HCT116 (cell line): ENCODE results near the gene SCPEP1. TPM values are rescaled to one million over a fixed set of nuclear protein-coding genes. Genes with fewer than 3 reads are reported as not detected.

Experiments
- ATAC-seq: fragments of 200-7000 bp; cut with Tn5 transposase; 2 replicates; pipeline ENCODE4 v1.9.1; 2020; ENCODE audit warnings: mild to moderate bottlenecking, moderate library complexity
- BruUV-seq: library from RNA; stranded (reverse); fragments of 400-500 nt; replicated peaks from 2 replicates; lab custom pipeline; 2021; lab: Mats Ljungman, UMichigan
- CTCF ChIA-PET: fragments of 300-600 bp; sonication (Branson Sonifier 250); formaldehyde crosslinking; loops from one replicate; lab custom pipeline; 2021; ENCODE audit warnings: antibody characterized with exemption; lab: Charles Lee
- POLR2A ChIA-PET: fragments of 300-600, 350-600 bp; sonication (Branson Sonifier 250); formaldehyde crosslinking; loops from one replicate; lab custom pipeline; 2021; ENCODE audit warnings: antibody characterized with exemption; lab: Charles Lee
- RAD21 ChIA-PET, 2 experiments: fragments of 300-600 bp; sonication (Branson Sonifier 250); formaldehyde crosslinking; loops; one replicate each; lab custom pipeline; 2023; ENCODE audit warnings: low total read pairs in 2 of 2; ENCODE audit not compliant: uncharacterized antibody in 2 of 2, unreplicated experiment in 2 of 2, low non-redundant PET in 1 of 2; lab: Charles Lee
- DNase-seq: peaks from one replicate; pipeline ENCODE4 v3.0.0-alpha.2; 2010; ENCODE audit warnings: low read depth, low spot score
- H2AFZ ChIP-seq: fragments of 200-600 bp; shearing (Covaris generic), sonication (generic); 2 replicates; pipeline ENCODE4 v1.6.1; 2017; ENCODE audit warnings: low read depth, mixed run types, mixed read lengths, antibody characterized with exemption, low read length; ENCODE audit not compliant: poor library complexity, severe bottlenecking
- H3K27ac ChIP-seq: 2 replicates; pipeline ENCODE4 v1.5.1; 2012; ENCODE audit warnings: low read depth, low read length
- H3K27me3 ChIP-seq: fragments of 200-600 bp; sonication (generic); 2 replicates; pipeline ENCODE4 v1.6.1; 2016; ENCODE audit warnings: mixed run types, low read length, mixed read lengths; ENCODE audit not compliant: insufficient read depth
- H3K36me3 ChIP-seq, 2 experiments: fragments of 200-500 bp in 1 of 2; fragments of 200-600 bp in 1 of 2; sonication (Bioruptor generic) in 1 of 2; sonication (generic) in 1 of 2; 2 replicates each; pipeline versions ENCODE4 v1.5.1 to v1.6.1; 2014 to 2016; ENCODE audit warnings: low read length in 2 of 2, inconsistent platforms in 1 of 2, mixed read lengths in 1 of 2, mixed run types in 1 of 2; ENCODE audit not compliant: insufficient read depth in 2 of 2, control insufficient read depth in 1 of 2
- H3K4me1 ChIP-seq, 2 experiments: fragments of 200-600 bp in 1 of 2; sonication (generic) in 1 of 2; 2 replicates each; pipeline versions ENCODE4 v1.5.1 to v1.6.1; 2012 to 2017; ENCODE audit warnings: low read length in 2 of 2, inconsistent platforms in 1 of 2, mild to moderate bottlenecking in 1 of 2, mixed read lengths in 1 of 2, mixed run types in 1 of 2, moderate library complexity in 1 of 2; ENCODE audit not compliant: insufficient read depth in 2 of 2, control insufficient read depth in 1 of 2
- H3K4me2 ChIP-seq: fragments of 200-600 bp; sonication (generic); 2 replicates; pipeline ENCODE4 v1.6.1; 2017; ENCODE audit warnings: mixed run types, low read length, mixed read lengths
- H3K4me3 ChIP-seq, 2 experiments: fragments of 200-600 bp in 1 of 2; sonication (generic) in 1 of 2; replicated peaks in 1 of 2; 2 replicates each; pipeline ENCODE4 v1.5.1; 2011 to 2016; ENCODE audit warnings: low read length in 2 of 2, control low read depth in 1 of 2, low read depth in 1 of 2, mild to moderate bottlenecking in 1 of 2, mixed read lengths in 1 of 2, mixed run types in 1 of 2
- H3K79me2 ChIP-seq: fragments of 200-600 bp; sonication (generic); 2 replicates; pipeline ENCODE4 v1.6.1; 2017; ENCODE audit warnings: mild to moderate bottlenecking, mixed run types, low read length, moderate library complexity, mixed read lengths; ENCODE audit not compliant: insufficient read depth
- H3K9ac ChIP-seq: fragments of 200-600 bp; sonication (generic); 2 replicates; pipeline ENCODE4 v1.6.1; 2016; ENCODE audit warnings: low read length, mixed read lengths
- H3K9me2 ChIP-seq: fragments of 200-600 bp; sonication (generic), shearing (Covaris generic); 2 replicates; pipeline ENCODE4 v1.6.1; 2017; ENCODE audit warnings: mixed run types, mild to moderate bottlenecking, moderate library complexity; ENCODE audit not compliant: insufficient read depth
- H3K9me3 ChIP-seq, 2 experiments: fragments of 200-500 bp in 1 of 2; fragments of 200-600 bp in 1 of 2; sonication (Bioruptor generic) in 1 of 2; sonication (generic) in 1 of 2; 2 replicates each; pipeline ENCODE4 v1.6.1; 2014 to 2017; ENCODE audit warnings: low read length in 2 of 2, mixed read lengths in 2 of 2, inconsistent platforms in 1 of 2, low read depth in 1 of 2, mild to moderate bottlenecking in 1 of 2, mixed run types in 1 of 2, moderate library complexity in 1 of 2; ENCODE audit not compliant: control insufficient read depth in 1 of 2, insufficient read depth in 1 of 2
- H4K20me1 ChIP-seq: fragments of 200-600 bp; sonication (generic), shearing (Covaris generic); 2 replicates; pipeline ENCODE4 v1.6.1; 2017; ENCODE audit warnings: mixed run types, mild to moderate bottlenecking, moderate library complexity; ENCODE audit not compliant: insufficient read depth
- ATF3 ChIP-seq: IDR thresholded peaks from 2 replicates; pipeline ENCODE4 v1.6.1; 2012
- CBX3 ChIP-seq: IDR thresholded peaks from 2 replicates; pipeline ENCODE4 v1.6.1; 2012; ENCODE audit warnings: low read depth
- CEBPB ChIP-seq: IDR thresholded peaks from 2 replicates; pipeline ENCODE4 v1.6.1; 2012; ENCODE audit warnings: low read depth
- EGR1 ChIP-seq: IDR thresholded peaks from 2 replicates; pipeline ENCODE4 v1.6.1; 2012; ENCODE audit warnings: low read depth
- ELF1 ChIP-seq: IDR thresholded peaks from 2 replicates; pipeline ENCODE4 v1.6.1; 2012; ENCODE audit warnings: low read depth, borderline replicate concordance
- JUND ChIP-seq: IDR thresholded peaks from 2 replicates; pipeline ENCODE4 v1.6.1; 2012
- MAX ChIP-seq: IDR thresholded peaks from 2 replicates; pipeline ENCODE4 v1.6.1; 2012
- POLR2A ChIP-seq: IDR thresholded peaks from 2 replicates; pipeline ENCODE4 v1.7.0; 2011; ENCODE audit warnings: borderline replicate concordance; ENCODE audit not compliant: insufficient read depth, insufficient read length; ENCODE audit errors: extremely low read depth
- POLR2AphosphoS5 ChIP-seq: IDR thresholded peaks from 2 replicates; pipeline ENCODE4 v1.6.1; 2011; ENCODE audit warnings: mild to moderate bottlenecking, low read depth, low read length, moderate library complexity
- RAD21 ChIP-seq: IDR thresholded peaks from 2 replicates; pipeline ENCODE4 v1.6.1; 2012; ENCODE audit warnings: low read depth, mild to moderate bottlenecking
- SIN3A ChIP-seq: IDR thresholded peaks from 2 replicates; pipeline ENCODE4 v1.6.1; 2012; ENCODE audit warnings: low read depth
- YY1 ChIP-seq: IDR thresholded peaks from 2 replicates; pipeline ENCODE4 v1.6.1; 2011; ENCODE audit warnings: low read length, low read depth, moderate library complexity, mild to moderate bottlenecking; ENCODE audit not compliant: insufficient replicate concordance; ENCODE audit errors: extremely low read depth
- ZBTB33 ChIP-seq: IDR thresholded peaks from 2 replicates; pipeline ENCODE4 v1.6.1; 2011; ENCODE audit warnings: mild to moderate bottlenecking, low read length, moderate library complexity; ENCODE audit not compliant: insufficient replicate concordance; ENCODE audit errors: extremely low read depth
- ZFX ChIP-seq: fragments of 450-650 bp; IDR thresholded peaks from 2 replicates; pipeline ENCODE4 v1.6.1; 2017
- ZNF274 ChIP-seq: fragments of 200-500 bp; sonication (Bioruptor generic); IDR thresholded peaks from 2 replicates; pipeline ENCODE4 v1.6.1; 2014; ENCODE audit warnings: mild to moderate bottlenecking, low read depth, low read length, inconsistent platforms
- intact Hi-C: fragments of 100-400 bp; cut with micrococcal nuclease; formaldehyde crosslinking; loops from 2 replicates; pipeline ENCODE4 v1.10.0; 2022
- total RNA-seq: library from RNA; stranded (reverse); gene quantifications from one replicate; pipeline ENCODE4 v1.2.1, GENCODE V29; 2021; ENCODE audit not compliant: unreplicated experiment
- TF ChIP-seq, protein P1 (sequence below), 3 experiments: fragments of 200-600 bp in 1 of 3; sonication (generic) in 1 of 3; IDR thresholded peaks in 2 of 3; conservative IDR thresholded peaks in 1 of 3; 2 replicates each; pipeline ENCODE4 v1.5.1; 2012 to 2017; ENCODE audit warnings: low read depth in 2 of 3, low read length in 2 of 3, antibody characterized with exemption in 1 of 3, borderline replicate concordance in 1 of 3, control low read depth in 1 of 3, mild to moderate bottlenecking in 1 of 3, mixed read lengths in 1 of 3, mixed run types in 1 of 3, moderate library complexity in 1 of 3; ENCODE audit not compliant: insufficient read depth in 1 of 3

Gene SCPEP1
- total RNA-seq, 1 experiment from 2014 or later: 28.3 TPM

DNA sequence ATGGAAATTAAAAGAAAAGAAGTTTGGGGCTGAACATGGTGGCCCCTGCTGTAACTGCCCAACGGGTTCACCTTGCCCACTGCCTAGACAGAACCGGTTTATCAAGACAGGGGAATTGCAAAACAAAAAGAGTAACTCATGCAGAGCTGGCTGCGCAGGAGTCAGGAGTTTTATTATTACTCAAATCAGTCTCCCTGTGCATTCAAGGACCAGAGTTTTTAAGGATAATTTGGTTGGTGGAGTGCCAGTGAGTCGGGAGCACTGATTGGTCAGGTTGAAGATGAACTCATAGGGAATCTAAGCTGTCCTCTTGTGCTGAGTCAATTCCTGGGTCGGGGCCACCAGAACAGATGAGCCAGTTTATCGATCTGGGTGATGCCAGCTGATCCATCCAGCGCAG lies 4.4 kb upstream of the SCPEP1 start (continued):
- TF ChIP-seq ZBTB33: no peak
- no peak for TF ChIP-seq POLR2A
- TF ChIP-seq JUND: no peak
- TF ChIP-seq CEBPB: no peak
- TF ChIP-seq, all 23 proteins: peak for 0

DNA sequence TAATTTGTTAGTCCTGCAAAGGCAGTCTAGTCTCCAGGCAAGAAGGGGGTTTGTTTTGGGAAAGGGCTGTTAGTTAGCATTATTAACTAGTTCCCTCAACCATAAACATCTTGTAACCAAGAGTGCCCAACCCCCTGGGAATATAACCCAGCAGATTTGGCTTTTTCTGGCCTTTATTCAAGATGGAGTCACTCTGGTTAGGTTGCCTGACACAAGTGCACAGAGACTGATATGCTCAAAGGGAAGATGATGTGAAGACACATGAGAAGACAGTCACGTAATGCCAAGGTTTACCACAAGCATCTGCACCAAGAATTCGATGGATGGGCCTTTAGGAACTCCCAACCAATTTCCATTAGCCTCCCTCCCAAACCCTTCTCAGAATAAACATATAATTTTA lies 3.9 kb upstream of the SCPEP1 start:
- ChIA-PET POLR2A (no interaction called here), CTCF (no interaction called here), RAD21 (no interaction called here)
- no peak overlapping the region for H2AFZ ChIP-seq
- ATAC-seq: no peak
- no peak for DNase-seq
- H3K9ac ChIP-seq: no peak overlapping the region
- H3K9me3 ChIP-seq: no peaks in the 10 kb centered on the region
- no peak overlapping the region for H3K4me2 ChIP-seq
- no peak overlapping the region for H3K4me3 ChIP-seq
- H3K9me2 ChIP-seq: no peaks in the 10 kb centered on the region
- H3K79me2 ChIP-seq: no peaks in the 10 kb centered on the region
- no peaks in the 10 kb centered on the region for H3K36me3 ChIP-seq
- TF ChIP-seq POLR2A: no peak
- no peaks in the 10 kb centered on the region for H3K27me3 ChIP-seq
- intact Hi-C loops: no loop called here
- H3K27ac ChIP-seq: no peak overlapping the region
- H3K4me1 ChIP-seq: peaks cover 8 to 14% of the 10 kb centered on the region in 2 experiments; a peak in 3 of 4 replicates
- no TSS peak for BruUV-seq
- no peaks in the 10 kb centered on the region for H4K20me1 ChIP-seq

- DNase-seq: no peak
- BruUV-seq: no TSS peak
- H4K20me1 ChIP-seq: no peaks in the 10 kb centered on the region
- ChIA-PET POLR2A (no interaction called here), RAD21 (no interaction called here), CTCF (no interaction called here)
- no peak for ATAC-seq
- H3K4me3 ChIP-seq: no peak overlapping the region
- no peak overlapping the region for H3K27ac ChIP-seq
- H3K27me3 ChIP-seq: no peaks in the 10 kb centered on the region
- no peak overlapping the region for H2AFZ ChIP-seq
- intact Hi-C loops: no loop called here
- no peaks in the 10 kb centered on the region for H3K36me3 ChIP-seq
- no peaks in the 10 kb centered on the region for H3K79me2 ChIP-seq
- no peak overlapping the region for H3K4me2 ChIP-seq
- no peak overlapping the region for H3K9ac ChIP-seq
- no peak for TF ChIP-seq YY1
- TF ChIP-seq ELF1: no peak
- TF ChIP-seq, protein P1, sequence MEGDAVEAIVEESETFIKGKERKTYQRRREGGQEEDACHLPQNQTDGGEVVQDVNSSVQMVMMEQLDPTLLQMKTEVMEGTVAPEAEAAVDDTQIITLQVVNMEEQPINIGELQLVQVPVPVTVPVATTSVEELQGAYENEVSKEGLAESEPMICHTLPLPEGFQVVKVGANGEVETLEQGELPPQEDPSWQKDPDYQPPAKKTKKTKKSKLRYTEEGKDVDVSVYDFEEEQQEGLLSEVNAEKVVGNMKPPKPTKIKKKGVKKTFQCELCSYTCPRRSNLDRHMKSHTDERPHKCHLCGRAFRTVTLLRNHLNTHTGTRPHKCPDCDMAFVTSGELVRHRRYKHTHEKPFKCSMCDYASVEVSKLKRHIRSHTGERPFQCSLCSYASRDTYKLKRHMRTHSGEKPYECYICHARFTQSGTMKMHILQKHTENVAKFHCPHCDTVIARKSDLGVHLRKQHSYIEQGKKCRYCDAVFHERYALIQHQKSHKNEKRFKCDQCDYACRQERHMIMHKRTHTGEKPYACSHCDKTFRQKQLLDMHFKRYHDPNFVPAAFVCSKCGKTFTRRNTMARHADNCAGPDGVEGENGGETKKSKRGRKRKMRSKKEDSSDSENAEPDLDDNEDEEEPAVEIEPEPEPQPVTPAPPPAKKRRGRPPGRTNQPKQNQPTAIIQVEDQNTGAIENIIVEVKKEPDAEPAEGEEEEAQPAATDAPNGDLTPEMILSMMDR (IDR thresholded peaks at IDR 0.05 in 2 of 3, conservative IDR thresholded peaks at IDR 0.05 in 1 of 3; ENCODE audit: borderline replicate concordance in 1 of 3, insufficient read depth in 1 of 3, low read depth in 2 of 3, low read length in 2 of 3): no peak
- no peak for TF ChIP-seq RAD21
- no peak for TF ChIP-seq SIN3A
- TF ChIP-seq ATF3: no peak
- TF ChIP-seq JUND: no peak
- TF ChIP-seq EGR1: no peak
- no peak for TF ChIP-seq MAX
- TF ChIP-seq CBX3: no peak
- no peak for TF ChIP-seq CEBPB
- no peak for TF ChIP-seq ZFX
- no peak for TF ChIP-seq POLR2AphosphoS5
- no peak for TF ChIP-seq ZNF274
- TF ChIP-seq, all 23 proteins: peak for 0
- Histone ChIP-seq H3K4me1 (peaks cover 8 to 14% of the 10 kb centered on the region in 2 experiments; a peak in 3 of 4 replicates), H3K9me3 (no peaks in the 10 kb centered on the region), H3K9me2 (no peaks in the 10 kb centered on the region)
These were observed 2.3 kb upstream of the SCPEP1 start for GRCh38 chr17:56975656-56976055.
